Small intestine (tissue), 7 donors: Measurements from ENCODE around the gene KRTAP10-2. TPM values are rescaled to one million over a fixed set of nuclear protein-coding genes. Genes with fewer than 3 reads are reported as not detected.
"Not testable (repeated sequence)": the region's sequence is repeated elsewhere in the genome, so short reads cannot be mapped to it uniquely, and the experiment has no call there.

Source experiments
- DNase-seq, 2 donors: peaks; one replicate each; pipeline versions ENCODE4 v3.0.0 to v3.0.0-alpha.2; 2013
- FAIRE-seq: peaks from 2 replicates; lab custom pipeline; 2012; peaks lifted over from hg19 to GRCh38; lab: Jason Lieb, UNC
- H3K27ac ChIP-seq, 3 donors: one replicate each; pipeline ENCODE4 v1.5.1; 2013; ENCODE audit warnings: low read length in 2 of 3, mild to moderate bottlenecking in 2 of 3, control low read depth in 1 of 3, inconsistent platforms in 1 of 3, low read depth in 1 of 3, moderate library complexity in 1 of 3
- H3K27me3 ChIP-seq, 3 donors: one replicate each; pipeline ENCODE4 v1.6.1; 2013; ENCODE audit warnings: low read length in 3 of 3, inconsistent platforms in 1 of 3; ENCODE audit not compliant: control insufficient read depth in 3 of 3, insufficient read depth in 3 of 3
- H3K36me3 ChIP-seq, 3 donors: one replicate each; pipeline ENCODE4 v1.6.1; 2013; ENCODE audit warnings: low read length in 3 of 3, inconsistent platforms in 1 of 3, low read depth in 1 of 3, mild to moderate bottlenecking in 1 of 3, moderate library complexity in 1 of 3; ENCODE audit not compliant: control insufficient read depth in 3 of 3, insufficient read depth in 2 of 3
- H3K4me1 ChIP-seq, 3 donors: one replicate each; pipeline ENCODE4 v1.6.1; 2013; ENCODE audit warnings: low read length in 2 of 3, inconsistent platforms in 1 of 3, low read depth in 1 of 3, mild to moderate bottlenecking in 1 of 3, moderate library complexity in 1 of 3; ENCODE audit not compliant: control insufficient read depth in 3 of 3, insufficient read depth in 2 of 3
- H3K4me3 ChIP-seq, 3 donors: one replicate each; pipeline ENCODE4 v1.5.1; 2013; ENCODE audit warnings: low read length in 3 of 3, control low read depth in 1 of 3, inconsistent platforms in 1 of 3, low read depth in 1 of 3, mild to moderate bottlenecking in 1 of 3, moderate library complexity in 1 of 3
- H3K9me3 ChIP-seq, 2 donors: one replicate each; pipeline ENCODE4 v1.6.1; 2013; ENCODE audit warnings: low read depth in 1 of 2, low read length in 1 of 2; ENCODE audit not compliant: control insufficient read depth in 2 of 2, insufficient read depth in 1 of 2
- WGBS, 3 donors: extraction: QIAGEN DNeasy Blood & Tissue Kit; methylation state at CpG; one replicate each; pipeline ENCODE4 v1.1.7; 2013; 5-methylcytosine and 5-hydroxymethylcytosine counted together
- polyA plus RNA-seq, 4 donors: library from polyadenylated mRNA; stranded (reverse) in 3 of 4; unstranded in 1 of 4; fragments of 200-250 nt in 3 of 4; fragments of 120-200 nt in 1 of 4; gene quantifications; one replicate each; pipeline versions ENCODE4 v1.2.1 to v1.2.3, GENCODE V29; 2013
- donor health status: healthy with polysubstance abuse.
- donor health status: control.
- donor health status: control.
- donor health status: Bipolar disorder and iron deficiency.
- donor health status: healthy.

Gene KRTAP10-2
- polyA plus RNA-seq, 4 donors, result not detected

GRCh38 chr21:44564886-44565598 is 13.7 kb upstream of the KRTAP10-2 start:
- no peaks in the 10 kb centered on the region for H3K9me3 ChIP-seq
- H3K4me1 ChIP-seq, result no peaks in the 10 kb centered on the region
- H3K27me3 ChIP-seq, result no peaks in the 10 kb centered on the region
- DNase-seq, result no peak
- no peak overlapping the region for H3K4me3 ChIP-seq
- H3K27ac ChIP-seq, result no peak overlapping the region
- 5 to 52% (median 38%) methylated on average over 1 of the region's 1 CpG for WGBS, 3 donors
- no peaks in the 10 kb centered on the region for H3K36me3 ChIP-seq
- FAIRE-seq, result peak; percentile 5

DNA sequence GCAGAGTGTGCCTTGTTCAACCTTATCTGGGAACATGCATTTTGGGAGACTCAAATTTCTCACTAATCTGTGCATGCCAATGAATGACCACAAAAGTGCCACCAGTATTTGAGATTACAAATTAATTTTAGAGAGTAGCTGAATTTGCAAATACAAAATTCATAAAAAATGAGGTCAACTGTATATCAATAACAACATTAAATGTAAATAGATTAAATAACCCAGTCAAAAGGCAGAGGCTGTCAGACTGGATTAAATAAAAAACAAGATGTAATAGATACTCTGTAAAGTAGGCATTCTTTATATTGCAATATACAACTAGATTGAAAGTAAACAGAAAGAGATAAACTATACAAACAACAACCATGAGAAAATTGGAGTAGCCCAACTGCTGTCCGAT is 12.8 kb upstream of the KRTAP10-2 start:
- 83 to 98% (median 94%) methylated on average over 1 of the region's 1 CpG for WGBS, 3 donors
- H3K4me1 ChIP-seq, result no peaks in the 10 kb centered on the region
- FAIRE-seq, result no peak
- H3K4me3 ChIP-seq, result no peak overlapping the region
- DNase-seq, result no peak
- H3K27me3 ChIP-seq, result no peaks in the 10 kb centered on the region
- H3K27ac ChIP-seq, result no peak overlapping the region
- no peaks in the 10 kb centered on the region for H3K36me3 ChIP-seq
- no peaks in the 10 kb centered on the region for H3K9me3 ChIP-seq

DNA sequence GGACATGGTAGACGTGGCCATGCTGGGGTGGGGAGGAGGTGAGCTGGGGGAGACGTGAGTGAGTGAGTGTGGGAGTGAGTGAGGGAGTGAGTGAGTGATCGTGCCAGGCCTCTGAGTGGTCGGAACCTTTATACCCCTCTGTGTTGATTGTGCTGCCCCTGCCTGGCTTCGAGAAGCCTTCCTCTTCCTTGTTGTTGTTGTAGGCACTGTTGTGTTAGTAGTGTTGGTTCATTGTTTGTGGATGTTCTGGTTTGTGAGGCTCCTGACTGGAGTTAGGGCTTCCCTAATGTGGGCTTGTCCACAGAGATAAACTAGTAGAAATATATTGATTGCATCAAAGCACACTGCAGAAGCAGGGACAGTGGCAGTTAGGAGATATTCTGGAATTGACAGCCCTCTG is 7.4 kb upstream of the KRTAP10-2 start, which contains the start of gene KRTAP10-3:
Gene KRTAP10-3 (minus strand): TSS at position 101 of the 400 bp plus-strand sequence. CDS start 80 bp downstream, at position 21.
- WGBS, 3 donors, result 53 to 82% (median 67%) methylated on average over 5 of the region's 5 CpGs
- Histone ChIP-seq H3K4me3 (no peak within 1 kb of the TSS), H3K4me1 (no peaks in the 10 kb centered on the region), H3K36me3 (no peaks in the 10 kb centered on the region), H3K9me3 (no peaks in the 10 kb centered on the region), H3K27me3 (peaks cover 0 to 3% (median 2%) of the 10 kb centered on the region in 3 donors), H3K27ac (no peak within 1 kb of the TSS)
- no peak for FAIRE-seq
- no peak for DNase-seq

DNA sequence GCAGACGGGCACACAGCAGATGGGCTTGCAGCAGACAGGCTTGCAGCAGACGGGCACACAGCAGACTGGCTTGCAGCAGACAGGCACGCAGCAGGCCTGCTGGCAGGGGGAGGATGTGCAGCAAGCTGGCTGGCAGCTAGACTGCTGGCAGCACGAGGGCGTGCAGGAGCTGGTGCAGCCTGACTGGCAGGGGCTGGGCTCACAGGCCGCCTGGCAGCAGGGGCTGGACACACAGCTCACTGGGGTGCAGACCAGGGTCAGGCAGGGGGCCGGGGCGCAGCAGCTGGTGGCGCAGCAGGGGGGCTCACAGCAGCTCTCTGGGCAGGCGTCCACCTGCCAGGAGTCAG is 7.0 kb upstream of the KRTAP10-2 start:
- not testable (repeated sequence) for H3K4me3 ChIP-seq, H3K27ac ChIP-seq, H3K27me3 ChIP-seq, DNase-seq, FAIRE-seq, H3K36me3 ChIP-seq, H3K9me3 ChIP-seq, H3K4me1 ChIP-seq
- WGBS, 3 donors, result 69 to 82% (median 70%) methylated on average over 6 to 10 of the region's 10 CpGs

- Histone ChIP-seq H3K4me3 (no peak overlapping the region), H3K9me3 (no peaks in the 10 kb centered on the region), H3K27ac (no peak overlapping the region), H3K4me1 (no peaks in the 10 kb centered on the region), H3K36me3 (no peaks in the 10 kb centered on the region), H3K27me3 (peaks cover 0 to 3% (median 2%) of the 10 kb centered on the region in 3 donors)
- FAIRE-seq, result no peak
- DNase-seq, result no peak
- 36 to 48% (median 41%) methylated on average over 30 of the region's 30 CpGs for WGBS, 3 donors
Observed at GRCh38 chr21:44557491-44558328, 6.4 kb upstream of the KRTAP10-2 start.

GRCh38 chr21:44556879-44557278 is 5.6 kb upstream of the KRTAP10-2 start:
- 55 to 69% (median 57%) methylated on average over 9 of the region's 9 CpGs for whole genome bisulfite sequencing, 3 donors
- H3K36me3 ChIP-seq, result no peaks in the 10 kb centered on the region
- H3K4me3 ChIP-seq, result no peak overlapping the region
- H3K4me1 ChIP-seq, result no peaks in the 10 kb centered on the region
- peaks cover 0 to 3% (median 2%) of the 10 kb centered on the region in 3 donors for H3K27me3 ChIP-seq
- no peak overlapping the region for H3K27ac ChIP-seq
- FAIRE-seq (no peak), DNase-seq (no peak)
- H3K9me3 ChIP-seq, result no peaks in the 10 kb centered on the region

DNA sequence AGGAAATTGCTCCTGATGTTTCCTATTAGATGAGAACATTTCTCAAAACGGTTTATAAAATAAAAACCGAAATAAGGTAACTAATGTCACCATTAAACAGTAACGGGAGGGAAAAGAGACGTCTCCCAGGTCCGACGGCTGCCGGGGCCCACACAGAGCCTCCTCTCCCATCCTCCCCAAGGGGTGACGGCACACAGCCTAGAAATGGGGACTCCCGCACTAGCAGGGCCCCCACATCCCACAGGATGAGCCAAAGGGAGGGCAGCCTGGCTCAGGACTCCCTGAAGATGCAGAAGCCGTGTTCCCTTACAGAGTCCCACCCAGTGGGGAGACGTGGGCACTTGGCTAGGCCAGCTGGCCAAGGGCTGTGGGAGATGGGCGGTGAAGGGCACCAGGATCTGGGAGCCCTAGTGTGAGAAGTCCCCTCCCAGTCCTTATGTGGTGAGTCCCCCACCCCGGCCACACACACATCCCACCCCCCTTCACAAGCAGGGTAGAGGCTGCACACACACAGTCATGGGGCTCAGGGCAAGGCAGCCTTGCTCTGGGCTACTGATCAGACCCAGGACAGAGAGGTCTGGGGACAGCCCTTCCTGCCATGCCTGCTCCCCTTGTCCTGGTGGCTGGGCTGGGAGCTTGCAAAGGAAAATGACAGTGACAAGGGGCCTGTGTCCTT is 4.0 kb upstream of the KRTAP10-2 start:
- no peak for DNase-seq
- Histone ChIP-seq H3K4me3 (no peak overlapping the region), H3K27me3 (peaks cover 0 to 3% (median 2%) of the 10 kb centered on the region in 3 donors), H3K36me3 (no peaks in the 10 kb centered on the region), H3K9me3 (no peaks in the 10 kb centered on the region), H3K27ac (no peak overlapping the region), H3K4me1 (no peaks in the 10 kb centered on the region)
- 77 to 85% (median 82%) methylated on average over 13 of the region's 13 CpGs for WGBS, 3 donors
- no peak for FAIRE-seq

GRCh38 chr21:44552681-44553080 is 1.4 kb upstream of the KRTAP10-2 start:
- Histone ChIP-seq H3K27me3 (peaks cover 0 to 5% (median 2%) of the 10 kb centered on the region in 3 donors), H3K27ac (no peak overlapping the region), H3K36me3 (no peaks in the 10 kb centered on the region), H3K4me3 (no peak overlapping the region), H3K9me3 (peaks cover 0 to under 1% of the 10 kb centered on the region in 2 donors), H3K4me1 (no peaks in the 10 kb centered on the region)
- 71 to 74% (median 74%) methylated on average over 13 of the region's 13 CpGs for WGBS, 3 donors
- DNase-seq, result no peak
- FAIRE-seq, result no peak
